Measurements from ENCODE around the gene GNAI1. TPM values are rescaled to one million over a fixed set of nuclear protein-coding genes. Genes with fewer than 3 reads are reported as not detected.

GNAI1 gene
- total RNA-seq, 1 donor from 2014 or later, result 99.2 TPM

GRCh38 chr7:80132594-80132993 lies 2.0 kb upstream of the GNAI1 start:
- DNase-seq (ENCODE audit: low spot score), result no peak

GRCh38 chr7:80133361-80134114 lies 1.1 kb upstream of the GNAI1 start:
- DNase-seq (ENCODE audit: low spot score), result no peak

- no peak for DNase-seq (ENCODE audit: low spot score)
Measured at GRCh38 chr7:80134115-80134535, 506 bp upstream of the GNAI1 start.

GRCh38 chr7:80135309-80136104 lies 876 bp downstream of the GNAI1 start:
- DNase-seq (ENCODE audit: low spot score), result peak; percentile 59

GRCh38 chr7:80136261-80137055 lies 1.8 kb downstream of the GNAI1 start:
- DNase-seq (ENCODE audit: low spot score), result peak; percentile 28

- DNase-seq (ENCODE audit: low spot score), result no peak
Measured at GRCh38 chr7:80137410-80137809, 2.8 kb downstream of the GNAI1 start.

GRCh38 chr7:80139236-80139635 lies 4.6 kb downstream of the GNAI1 start:
- no peak for DNase-seq (ENCODE audit: low spot score)

- DNase-seq (ENCODE audit: low spot score), result no peak
Measured at GRCh38 chr7:80140388-80140787, 5.8 kb downstream of the GNAI1 start.

GRCh38 chr7:80141376-80141775 lies 6.7 kb downstream of the GNAI1 start:
- DNase-seq (ENCODE audit: low spot score), result no peak

GRCh38 chr7:80142853-80143580 lies 8.4 kb downstream of the GNAI1 start:
- DNase-seq (ENCODE audit: low spot score), result peak; percentile 44

GRCh38 chr7:80145780-80146422 lies 11.3 kb downstream of the GNAI1 start:
- DNase-seq (ENCODE audit: low spot score), result peak; percentile 76

- no peak for DNase-seq (ENCODE audit: low spot score)
Measured at GRCh38 chr7:80146545-80147182, 12.0 kb downstream of the GNAI1 start.

- DNase-seq (ENCODE audit: low spot score), result peak; percentile 68
Measured at GRCh38 chr7:80147543-80148391, 13.1 kb downstream of the GNAI1 start.

GRCh38 chr7:80150611-80151273 lies 16.1 kb downstream of the GNAI1 start:
- DNase-seq (ENCODE audit: low spot score), result no peak

GRCh38 chr7:80151274-80151665 lies 16.6 kb downstream of the GNAI1 start:
- DNase-seq (ENCODE audit: low spot score), result no peak

GRCh38 chr7:80153446-80153845 lies 18.8 kb downstream of the GNAI1 start:
- no peak for DNase-seq (ENCODE audit: low spot score)

- DNase-seq (ENCODE audit: low spot score), result no peak
Measured at GRCh38 chr7:80154656-80155333, 20.2 kb downstream of the GNAI1 start.

- DNase-seq (ENCODE audit: low spot score), result no peak
Measured at GRCh38 chr7:80155374-80155773, 20.7 kb downstream of the GNAI1 start.
